Testis (tissue), 2 donors: Measurements from ENCODE around the gene NTN4.

Source experiments
- CTCF ChIP-seq, 3 experiments: fragments of 450-650 bp in 2 of 3; fragments of 200-600 bp in 1 of 3; sonication (generic) in 1 of 3; IDR thresholded peaks; one replicate each; pipeline ENCODE4 v1.5.1; 2016 to 2019; ENCODE audit warnings: antibody characterized with exemption in 3 of 3, mild to moderate bottlenecking in 2 of 3, moderate library complexity in 1 of 3
- POLR2A ChIP-seq: fragments of 450-650 bp; IDR thresholded peaks from one replicate; pipeline ENCODE4 v1.6.1; 2017; ENCODE audit warnings: antibody characterized with exemption, mild to moderate bottlenecking, moderate library complexity

GRCh38 chr12:95611676-95612309 lies 178.8 kb downstream of the NTN4 start:
- TF ChIP-seq CTCF (IDR thresholded peaks at IDR 0.05): no peak
- no peak for TF ChIP-seq POLR2A
